Upper lobe of left lung (tissue), 4 donors: Measurements from ENCODE around the gene WTAP.

Source experiments
- POLR2A ChIP-seq, 4 donors: fragments of 450-650 bp; IDR thresholded peaks; one replicate each; pipeline ENCODE4 v1.5.1; 2016 to 2017; ENCODE audit warnings: antibody characterized with exemption in 4 of 4, mild to moderate bottlenecking in 2 of 4
- POLR2AphosphoS5 ChIP-seq, 2 donors: sonication (generic); formaldehyde crosslinking; IDR thresholded peaks; one replicate each; pipeline ENCODE4 v1.5.1; 2017; ENCODE audit warnings: antibody characterized with exemption in 2 of 2

GRCh38 chr6:159742165-159742564, 14.9 kb downstream of the WTAP start:
- TF ChIP-seq POLR2A (IDR thresholded peaks at IDR 0.05) (no peak), POLR2AphosphoS5 (IDR thresholded peaks at IDR 0.05) (no peak)
